ENCODE results near the gene TRPC1. TPM values are rescaled to one million over a fixed set of nuclear protein-coding genes. Genes with fewer than 3 reads are reported as not detected.

TRPC1 gene
- total and polyA plus RNA-seq, 2 experiments from 2014 or later: 7.7 to 17.1 TPM

DNA sequence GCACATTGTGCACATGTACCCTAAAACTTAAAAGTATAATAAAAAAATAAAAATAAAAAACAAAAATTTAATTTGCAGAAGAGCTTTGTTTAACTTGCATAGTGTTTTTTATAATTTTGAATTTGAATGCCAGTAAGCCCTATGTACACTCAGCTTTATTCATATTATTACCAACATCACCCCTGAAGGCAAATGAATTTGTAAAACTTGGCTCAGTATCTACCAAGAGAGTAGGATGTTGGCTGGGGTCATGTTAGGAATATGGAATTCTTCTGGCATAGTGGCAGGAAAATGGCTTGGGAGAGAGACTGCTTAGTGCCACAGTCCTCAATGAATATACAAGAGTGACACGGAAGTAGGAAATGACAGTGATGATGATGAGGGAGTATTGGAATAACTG is 30.7 kb downstream of the TRPC1 start:
- H3K4me2 ChIP-seq (ENCODE audit: unreplicated experiment): no peak overlapping the region
- H2AFZ ChIP-seq: no peak overlapping the region
- no peak overlapping the region for H3K27ac ChIP-seq
- no peaks in the 10 kb centered on the region for H3F3A ChIP-seq (ENCODE audit: insufficient read depth)
- no peaks in the 10 kb centered on the region for H3K4me1 ChIP-seq (ENCODE audit: insufficient read depth)
- no peaks in the 10 kb centered on the region for H3K9me3 ChIP-seq (ENCODE audit: low read depth)
- WGBS, 2 experiments (ENCODE audit: low coverage in 1 of 2, low lambda C conversion rate in 2 of 2, missing lambda C conversion rate in 2 of 2): 95 to 100% methylated on average over 1 of the region's 1 CpG
- H3K4me3 ChIP-seq: no peak overlapping the region
- no peaks in the 10 kb centered on the region for H3K79me2 ChIP-seq (ENCODE audit: insufficient read depth)
- in situ Hi-C loops (cut with MboI): no loop called here
- H3K27me3 ChIP-seq (replicated peaks; ENCODE audit: insufficient read depth): no peaks in the 10 kb centered on the region
- DNase-seq: no peak
- H3K36me3 ChIP-seq (ENCODE audit: low read depth): peaks cover 11% of the 10 kb centered on the region; the same call in 1 of the 2 replicates
- no peaks in the 10 kb centered on the region for H3K9me2 ChIP-seq (ENCODE audit: insufficient read depth)
- H4K20me1 ChIP-seq (ENCODE audit: insufficient read depth): no peaks in the 10 kb centered on the region; the same call in 1 of the 2 replicates
- no peak overlapping the region for H3K9ac ChIP-seq
- TF ChIP-seq EZH2 (IDR thresholded peaks at IDR 0.05; ENCODE audit: insufficient read depth, poor library complexity, severe bottlenecking): no peak
- no peak for TF ChIP-seq EZH2phosphoT487 (IDR thresholded peaks at IDR 0.05; ENCODE audit: insufficient read depth, low read depth)

GRCh38 chr3:142768338-142768737 is 44.5 kb downstream of the TRPC1 start:
- H3K4me3 ChIP-seq: no peak overlapping the region
- no peak overlapping the region for H2AFZ ChIP-seq
- H3K9ac ChIP-seq: no peak overlapping the region
- H3F3A ChIP-seq (ENCODE audit: insufficient read depth): no peaks in the 10 kb centered on the region
- no peak overlapping the region for H3K4me2 ChIP-seq (ENCODE audit: unreplicated experiment)
- H3K27ac ChIP-seq: no peak overlapping the region
- H3K9me2 ChIP-seq (ENCODE audit: insufficient read depth): no peaks in the 10 kb centered on the region
- peaks cover 7% of the 10 kb centered on the region; the same call in 1 of the 2 replicates for H3K36me3 ChIP-seq (ENCODE audit: low read depth)
- H4K20me1 ChIP-seq (ENCODE audit: insufficient read depth): no peaks in the 10 kb centered on the region
- in situ Hi-C loops (cut with MboI): no loop called here
- H3K9me3 ChIP-seq (ENCODE audit: low read depth): no peaks in the 10 kb centered on the region
- no peaks in the 10 kb centered on the region for H3K79me2 ChIP-seq (ENCODE audit: insufficient read depth)
- no peak for DNase-seq
- no peaks in the 10 kb centered on the region for H3K27me3 ChIP-seq (replicated peaks; ENCODE audit: insufficient read depth)
- no peaks in the 10 kb centered on the region for H3K4me1 ChIP-seq (ENCODE audit: insufficient read depth)
- TF ChIP-seq EZH2phosphoT487 (IDR thresholded peaks at IDR 0.05; ENCODE audit: insufficient read depth, low read depth): no peak
- TF ChIP-seq EZH2 (IDR thresholded peaks at IDR 0.05; ENCODE audit: insufficient read depth, poor library complexity, severe bottlenecking): no peak

- Histone ChIP-seq H3K4me1 (ENCODE audit: insufficient read depth) (peaks cover 7% of the 10 kb centered on the region; the same call in 1 of the 2 replicates), H3K9me3 (ENCODE audit: low read depth) (no peaks in the 10 kb centered on the region), H3F3A (ENCODE audit: insufficient read depth) (no peaks in the 10 kb centered on the region), H3K27me3 (replicated peaks; ENCODE audit: insufficient read depth) (no peaks in the 10 kb centered on the region), H3K79me2 (ENCODE audit: insufficient read depth) (0 out of 2 replicates have a peak, but pooled peaks cover 3% of the 10 kb centered on the region), H2AFZ (no peak overlapping the region), H3K9me2 (ENCODE audit: insufficient read depth) (no peaks in the 10 kb centered on the region), H3K36me3 (ENCODE audit: low read depth) (no peaks in the 10 kb centered on the region), H3K27ac (no peak overlapping the region), H4K20me1 (ENCODE audit: insufficient read depth) (no peaks in the 10 kb centered on the region), H3K4me3 (no peak overlapping the region), H3K4me2 (ENCODE audit: unreplicated experiment) (no peak overlapping the region), H3K9ac (no peak overlapping the region)
- TF ChIP-seq EZH2 (IDR thresholded peaks at IDR 0.05; ENCODE audit: insufficient read depth, poor library complexity, severe bottlenecking) (no peak), EZH2phosphoT487 (IDR thresholded peaks at IDR 0.05; ENCODE audit: insufficient read depth, low read depth) (no peak)
- DNase-seq: no peak
- in situ Hi-C loops (cut with MboI): no loop called here
Measured at GRCh38 chr3:142777927-142778326, 54.1 kb downstream of the TRPC1 start.

DNA sequence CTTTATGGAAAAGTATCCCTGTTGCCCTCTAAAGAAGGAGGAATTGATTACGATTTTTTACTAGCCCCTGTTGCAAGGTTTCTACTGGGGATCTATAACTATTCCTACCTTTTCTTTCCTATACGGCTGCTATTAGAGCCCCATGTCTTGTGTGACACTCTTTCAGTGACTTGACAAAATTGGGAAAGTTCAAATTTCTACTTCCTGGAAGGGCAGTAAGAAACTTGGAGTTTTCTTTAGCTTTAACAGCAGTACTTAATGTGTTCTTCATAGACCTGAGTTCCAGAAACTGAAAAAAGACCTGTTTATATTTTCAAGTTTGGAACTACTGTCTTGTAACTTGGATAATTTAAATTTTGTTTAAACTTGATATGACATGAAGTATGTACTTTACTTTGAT is 54.7 kb downstream of the TRPC1 start:
- 93 to 100% methylated on average over 2 of the region's 2 CpGs for WGBS, 2 experiments (ENCODE audit: low coverage in 1 of 2, low lambda C conversion rate in 2 of 2, missing lambda C conversion rate in 2 of 2)
- H3K27me3 ChIP-seq (replicated peaks; ENCODE audit: insufficient read depth): no peaks in the 10 kb centered on the region
- no peak for DNase-seq

GRCh38 chr3:142779591-142779990 is 55.8 kb downstream of the TRPC1 start:
- Histone ChIP-seq H3K4me3 (no peak overlapping the region), H3K4me2 (ENCODE audit: unreplicated experiment) (peak overlapping the region; percentile 17), H3K9me2 (ENCODE audit: insufficient read depth) (no peaks in the 10 kb centered on the region), H3K36me3 (ENCODE audit: low read depth) (no peaks in the 10 kb centered on the region), H4K20me1 (ENCODE audit: insufficient read depth) (no peaks in the 10 kb centered on the region), H3K9ac (no peak overlapping the region), H3K79me2 (ENCODE audit: insufficient read depth) (no peaks in the 10 kb centered on the region), H3K27ac (no peak overlapping the region), H3K4me1 (ENCODE audit: insufficient read depth) (peaks cover 7% of the 10 kb centered on the region; the same call in 1 of the 2 replicates), H2AFZ (no peak overlapping the region), H3K27me3 (replicated peaks; ENCODE audit: insufficient read depth) (no peaks in the 10 kb centered on the region), H3F3A (ENCODE audit: insufficient read depth) (no peaks in the 10 kb centered on the region), H3K9me3 (ENCODE audit: low read depth) (no peaks in the 10 kb centered on the region)
- TF ChIP-seq EZH2phosphoT487 (IDR thresholded peaks at IDR 0.05; ENCODE audit: insufficient read depth, low read depth): no peak
- TF ChIP-seq EZH2 (IDR thresholded peaks at IDR 0.05; ENCODE audit: insufficient read depth, poor library complexity, severe bottlenecking): no peak
- DNase-seq: peak; percentile 45
- in situ Hi-C loops (cut with MboI): no loop called here

More for the DNA sequence above, 54.7 kb downstream of the TRPC1 start:
- no peak overlapping the region for H3K9ac ChIP-seq
- H3K27ac ChIP-seq: no peak overlapping the region
- no peaks in the 10 kb centered on the region for H3K9me2 ChIP-seq (ENCODE audit: insufficient read depth)
- no peak overlapping the region for H3K4me2 ChIP-seq (ENCODE audit: unreplicated experiment)
- H3K4me1 ChIP-seq (ENCODE audit: insufficient read depth): peaks cover 7% of the 10 kb centered on the region; the same call in 1 of the 2 replicates
- 0 out of 2 replicates have a peak, but pooled peaks cover 3% of the 10 kb centered on the region for H3K79me2 ChIP-seq (ENCODE audit: insufficient read depth)
- no peaks in the 10 kb centered on the region for H4K20me1 ChIP-seq (ENCODE audit: insufficient read depth)
- H2AFZ ChIP-seq: no peak overlapping the region
- H3F3A ChIP-seq (ENCODE audit: insufficient read depth): no peaks in the 10 kb centered on the region
- no peaks in the 10 kb centered on the region for H3K9me3 ChIP-seq (ENCODE audit: low read depth)
- TF ChIP-seq EZH2 (IDR thresholded peaks at IDR 0.05; ENCODE audit: insufficient read depth, poor library complexity, severe bottlenecking) (no peak), EZH2phosphoT487 (IDR thresholded peaks at IDR 0.05; ENCODE audit: insufficient read depth, low read depth) (no peak)
- in situ Hi-C loops (cut with MboI): no loop called here
- H3K36me3 ChIP-seq (ENCODE audit: low read depth): no peaks in the 10 kb centered on the region
- no peak overlapping the region for H3K4me3 ChIP-seq
